GM18873 (cell line): ENCODE results near the gene MYO5A.

Source experiments
- ATAC-seq: cut with Tn5 transposase; IDR thresholded peaks from one replicate; pipeline ENCODE4 v1.9.1; 2021; ENCODE audit warnings: mild to moderate bottlenecking, moderate library complexity, moderate number of reproducible peaks; ENCODE audit not compliant: unreplicated experiment, low FRiP score

Gene MYO5A

GRCh38 chr15:52379395-52380106 lies 149.1 kb downstream of the MYO5A start:
- peak; percentile 47 for ATAC-seq

DNA sequence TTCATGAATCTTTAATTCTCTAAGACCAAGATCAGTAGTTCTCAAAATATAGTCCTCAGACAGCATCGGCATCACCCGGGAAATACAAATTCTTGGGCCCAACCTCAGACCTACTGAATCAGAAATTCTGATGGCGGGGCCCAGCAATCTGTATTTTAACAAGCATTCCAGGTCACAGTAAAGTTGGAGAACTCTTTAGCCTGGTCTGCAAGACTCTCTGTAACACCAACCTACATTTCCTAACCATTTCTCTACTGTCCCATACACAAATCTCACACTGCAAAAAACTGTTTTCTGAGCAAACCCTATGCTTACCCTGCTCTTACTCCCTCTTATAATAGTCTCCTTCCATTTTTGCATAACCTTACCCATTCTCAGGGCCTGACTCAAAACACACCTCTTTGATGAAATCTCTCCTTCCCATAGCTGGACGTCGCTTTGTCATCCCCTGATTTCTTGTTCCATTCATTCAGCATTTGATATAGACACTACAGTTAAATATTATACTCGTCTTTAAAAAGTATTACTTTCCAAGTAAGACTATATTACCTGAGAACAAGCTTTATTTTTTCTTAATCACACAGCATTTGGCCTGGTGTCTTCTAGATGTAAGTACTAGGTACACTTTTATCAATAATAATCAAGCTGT lies 149.8 kb downstream of the MYO5A start:
- ATAC-seq = peak; percentile 49

DNA sequence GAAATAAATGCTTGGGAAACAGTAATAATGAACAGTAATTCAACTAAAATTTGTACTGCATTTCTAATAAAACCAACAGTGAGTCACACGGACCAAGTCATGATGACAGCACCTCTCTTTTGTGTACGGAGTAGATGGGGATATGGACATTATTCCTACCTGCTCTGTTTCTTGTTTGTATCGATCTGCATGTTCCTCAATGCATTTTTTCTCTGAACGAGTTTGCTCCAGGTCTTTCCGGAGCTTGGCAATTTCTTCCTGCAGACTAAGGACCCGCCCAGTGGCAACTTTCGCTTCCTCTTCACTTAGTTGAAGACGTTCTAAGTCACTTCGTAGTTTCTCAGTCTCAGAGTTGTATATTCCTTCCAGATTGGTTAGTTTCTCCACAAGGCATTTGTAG lies 158.7 kb downstream of the MYO5A start:
- no peak for ATAC-seq

- no peak for ATAC-seq
Observed at GRCh38 chr15:52369455-52369854, 159.2 kb downstream of the MYO5A start.

DNA sequence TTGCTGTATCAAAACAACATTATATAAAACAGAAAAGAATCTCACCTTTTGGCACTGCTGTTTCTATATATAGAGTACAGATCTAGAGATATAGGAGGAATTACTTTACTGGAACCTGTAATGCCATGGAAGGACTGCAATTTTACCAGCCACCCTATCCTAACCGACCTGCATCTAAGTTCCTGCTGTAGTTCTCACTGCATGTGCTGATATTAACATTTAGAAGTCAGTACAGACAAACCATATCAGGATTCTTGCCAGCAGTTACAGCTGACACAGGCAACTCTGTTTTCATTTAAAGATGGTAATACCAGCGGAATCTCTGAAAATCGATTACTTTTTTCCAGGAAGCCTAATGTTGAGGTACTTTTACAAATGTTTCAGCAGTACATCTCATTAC lies 159.7 kb downstream of the MYO5A start:
- ATAC-seq = no peak

- ATAC-seq = no peak
Observed at GRCh38 chr15:52368402-52368801, 160.3 kb downstream of the MYO5A start.

GRCh38 chr15:52362497-52362896 lies 166.2 kb downstream of the MYO5A start:
- no peak for ATAC-seq

DNA sequence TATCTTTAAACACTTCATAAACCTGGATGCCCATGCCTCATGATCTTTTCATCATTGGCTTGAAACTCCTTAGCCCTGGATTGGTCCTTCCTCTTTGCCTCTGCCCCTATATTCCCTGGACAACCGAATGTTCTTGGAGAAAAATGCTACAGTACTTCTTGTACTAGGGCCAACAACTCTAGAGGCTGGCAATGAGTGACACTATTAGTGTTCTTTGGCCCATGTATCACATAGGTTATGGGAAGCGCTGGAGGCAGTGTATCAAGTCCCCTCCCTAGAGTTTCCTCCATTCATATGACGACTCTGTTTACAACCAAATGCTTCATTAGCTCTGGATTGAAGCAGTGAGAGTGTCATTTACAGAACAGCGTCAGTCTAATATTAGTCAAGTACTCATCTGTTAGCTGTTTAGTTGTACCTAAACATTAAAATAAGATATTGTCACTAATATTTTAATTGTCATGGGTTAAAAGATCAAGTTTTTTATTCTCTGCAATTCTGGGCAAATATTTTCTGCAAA lies 166.6 kb downstream of the MYO5A start:
- ATAC-seq = no peak

GRCh38 chr15:52361494-52361893 lies 167.2 kb downstream of the MYO5A start:
- ATAC-seq = no peak

DNA sequence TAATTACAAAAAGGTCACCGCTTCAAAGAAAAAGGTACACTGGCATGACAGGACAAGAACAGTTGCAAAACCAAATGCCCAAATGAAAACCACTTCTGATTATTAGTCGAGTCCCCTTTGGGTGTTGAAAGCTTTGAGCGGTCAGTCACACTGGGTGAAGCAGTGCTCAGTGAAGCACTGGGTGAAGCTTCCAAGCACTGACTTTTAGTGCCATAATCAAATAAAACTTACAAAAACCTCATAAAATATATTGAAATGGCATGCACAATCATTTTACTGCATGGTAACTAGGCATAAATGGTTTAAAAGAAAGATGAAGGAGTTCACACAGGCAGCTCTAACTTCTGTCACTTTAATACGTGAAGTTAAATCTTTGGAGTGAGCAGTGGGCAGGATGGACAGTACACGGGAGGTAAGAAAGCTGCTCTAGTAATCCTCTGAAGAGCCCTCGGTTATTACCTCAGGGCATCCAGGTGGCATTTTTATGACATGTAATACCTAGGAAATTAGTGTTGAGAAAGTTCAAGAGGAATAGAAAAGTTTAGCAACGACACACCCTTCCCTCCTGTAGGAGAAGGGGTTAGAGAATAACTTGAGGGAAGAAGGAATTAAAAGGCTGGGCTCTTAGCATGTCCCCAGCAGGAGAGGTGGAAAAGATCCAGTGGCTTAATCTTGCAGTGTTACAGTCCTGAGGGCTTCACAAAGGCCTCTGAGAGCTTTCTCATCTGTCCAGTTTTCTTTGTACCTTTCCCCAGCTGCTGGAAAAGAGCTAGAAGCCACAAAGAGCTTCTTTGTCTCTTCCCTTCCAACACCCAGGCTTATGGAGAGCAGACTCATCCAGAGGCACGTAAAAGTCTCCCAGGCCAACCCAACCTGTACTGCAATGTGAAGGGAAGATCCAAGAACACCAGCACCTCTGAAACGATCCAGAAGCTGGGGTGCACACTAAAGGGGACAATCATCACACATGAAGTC lies 168.2 kb downstream of the MYO5A start:
- no peak for ATAC-seq

DNA sequence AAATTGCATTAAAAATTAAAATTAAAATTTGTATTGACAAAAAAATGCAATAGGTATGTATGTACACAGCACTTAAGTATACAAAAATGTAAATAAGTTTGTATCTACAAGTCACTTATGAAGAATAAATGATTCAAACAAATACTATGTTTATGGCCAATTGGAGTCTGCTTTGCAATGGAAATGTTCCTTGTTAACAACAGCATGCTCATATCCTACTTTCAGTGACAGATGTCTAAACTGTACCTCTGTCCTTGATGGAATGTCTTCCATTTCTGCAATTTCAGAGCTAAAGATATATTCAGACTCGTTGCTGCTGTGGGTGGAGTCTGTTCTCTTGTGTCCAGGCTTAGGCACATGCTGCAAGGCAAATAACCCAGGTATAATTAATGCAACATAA lies 169.0 kb downstream of the MYO5A start:
- ATAC-seq = no peak

GRCh38 chr15:52357949-52358348 lies 170.7 kb downstream of the MYO5A start:
- ATAC-seq = no peak

GRCh38 chr15:52352086-52352485 lies 176.6 kb downstream of the MYO5A start:
- no peak for ATAC-seq

- ATAC-seq = no peak
Observed at GRCh38 chr15:52351206-52351908, 177.3 kb downstream of the MYO5A start.

DNA sequence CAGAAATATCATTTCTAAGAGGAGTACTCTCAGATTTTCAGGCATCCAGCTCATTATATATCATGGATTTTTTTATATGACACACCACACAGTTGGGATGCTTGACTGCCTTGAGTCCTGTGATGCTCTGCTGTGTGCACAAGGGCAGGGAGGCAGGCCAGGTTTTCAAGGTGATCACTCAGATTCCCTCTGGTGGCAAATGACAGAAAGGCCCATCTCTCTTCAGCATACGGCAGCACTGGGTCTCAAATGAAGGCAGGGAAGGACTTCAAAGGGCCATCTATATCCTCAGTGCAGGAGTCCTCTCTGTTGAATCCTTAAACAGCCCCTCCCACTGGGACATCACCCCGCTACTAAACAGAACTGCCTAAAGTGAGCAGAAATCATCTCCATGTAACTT lies 178.3 kb downstream of the MYO5A start:
- no peak for ATAC-seq

GRCh38 chr15:52349052-52349700 lies 179.5 kb downstream of the MYO5A start:
- ATAC-seq = no peak

GRCh38 chr15:52348056-52348745 lies 180.5 kb downstream of the MYO5A start:
- ATAC-seq = no peak

DNA sequence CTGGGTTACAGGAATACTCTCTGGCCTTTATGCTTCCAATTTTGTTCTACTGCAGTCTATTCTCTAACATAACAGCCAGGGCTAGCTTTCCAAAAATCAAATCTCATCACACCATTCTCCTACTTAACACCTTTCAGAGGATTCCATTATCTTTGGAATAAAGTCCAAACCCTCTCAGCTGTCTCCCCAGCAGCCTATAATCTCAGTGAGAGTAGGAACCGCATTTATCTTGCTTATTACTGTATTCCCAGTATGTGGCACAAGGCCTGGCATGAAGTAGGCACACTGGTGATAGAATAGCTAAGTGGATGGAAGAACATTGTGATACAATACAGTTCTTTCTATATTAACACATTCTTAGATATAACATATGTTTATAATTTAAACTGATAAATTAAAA lies 184.1 kb downstream of the MYO5A start:
- no peak for ATAC-seq

- ATAC-seq = no peak
Observed at GRCh38 chr15:52343831-52344230, 184.8 kb downstream of the MYO5A start.
